CD8-positive, alpha-beta memory T cell (primary cell): ENCODE data around the gene CACNA1D. TPM values are rescaled to one million over a fixed set of nuclear protein-coding genes. Genes with fewer than 3 reads are reported as not detected.

ENCODE experiments used
- CTCF ChIA-PET: fragments of 350-600 bp; sonication (Branson Sonifier 250); formaldehyde crosslinking; loops from one replicate; lab custom pipeline; 2021; ENCODE audit warnings: antibody characterized with exemption; lab: Charles Lee
- POLR2A ChIA-PET: fragments of 350-600 bp; sonication (Branson Sonifier 250); formaldehyde crosslinking; loops from one replicate; lab custom pipeline; 2021; ENCODE audit warnings: antibody characterized with exemption; lab: Charles Lee
- DNase-seq, 5 donors: peaks; one replicate each; pipeline versions ENCODE4 v3.0.0 to v3.0.0-alpha.2; 2020 to 2022; ENCODE audit warnings: mixed read lengths in 1 of 5
- H3K27ac ChIP-seq: one replicate; pipeline ENCODE4 v1.7.0; 2013; ENCODE audit warnings: low read depth, mild to moderate bottlenecking, low read length, moderate library complexity
- H3K27me3 ChIP-seq: 2 replicates; pipeline ENCODE4 v1.7.0; 2013; ENCODE audit warnings: low read length, mild to moderate bottlenecking; ENCODE audit not compliant: insufficient read depth, poor library complexity, severe bottlenecking
- H3K36me3 ChIP-seq: 2 replicates; pipeline ENCODE4 v1.7.0; 2013; ENCODE audit warnings: mild to moderate bottlenecking, low read length, moderate library complexity; ENCODE audit not compliant: insufficient read depth
- H3K4me1 ChIP-seq: 2 replicates; pipeline ENCODE4 v1.7.0; 2013; ENCODE audit warnings: mild to moderate bottlenecking, low read length, moderate library complexity; ENCODE audit not compliant: insufficient read depth
- H3K4me3 ChIP-seq: 2 replicates; pipeline ENCODE4 v1.7.0; 2013; ENCODE audit warnings: mild to moderate bottlenecking, low read length
- H3K9me3 ChIP-seq: 2 replicates; pipeline ENCODE4 v1.7.0; 2013; ENCODE audit warnings: mild to moderate bottlenecking, low read length
- H3K27ac Mint-ChIP-seq, 8 donors: one replicate each; pipeline ENCODE4 v1.8.0; 2020 to 2021; ENCODE audit warnings: mixed read lengths in 8 of 8, mild to moderate bottlenecking in 6 of 8, inconsistent platforms in 3 of 8, moderate library complexity in 3 of 8
- H3K27me3 Mint-ChIP-seq, 2 donors: one replicate each; pipeline ENCODE4 v1.8.0; 2020 to 2021; ENCODE audit warnings: mixed read lengths in 2 of 2, mild to moderate bottlenecking in 1 of 2, moderate library complexity in 1 of 2
- H3K36me3 Mint-ChIP-seq, 3 donors: one replicate each; pipeline ENCODE4 v1.8.0; 2020 to 2021; ENCODE audit warnings: mixed read lengths in 3 of 3, inconsistent platforms in 1 of 3, mild to moderate bottlenecking in 1 of 3
- H3K4me1 Mint-ChIP-seq, 3 donors: one replicate each; pipeline ENCODE4 v1.8.0; 2020 to 2021; ENCODE audit warnings: mixed read lengths in 3 of 3, inconsistent platforms in 1 of 3, mild to moderate bottlenecking in 1 of 3
- H3K4me3 Mint-ChIP-seq, 7 donors: one replicate each; pipeline ENCODE4 v1.8.0; 2020 to 2021; ENCODE audit warnings: mixed read lengths in 7 of 7, mild to moderate bottlenecking in 6 of 7, moderate library complexity in 4 of 7, inconsistent platforms in 2 of 7
- H3K9me3 Mint-ChIP-seq, 5 donors: one replicate each; pipeline ENCODE4 v1.8.0; 2020 to 2022; ENCODE audit warnings: mixed read lengths in 5 of 5, mild to moderate bottlenecking in 3 of 5, moderate library complexity in 2 of 5, inconsistent platforms in 1 of 5
- polyA plus RNA-seq: library from polyadenylated mRNA; unstranded; fragments of 300-500 nt; fragmentation: Illumina TruSeq; gene quantifications from one replicate; pipeline ENCODE4 v1.2.3, GENCODE V29; 2021
- total RNA-seq, 2 experiments: library from RNA; stranded (reverse); gene quantifications; one replicate each; pipeline ENCODE4 v1.2.3, GENCODE V29; 2021

The CACNA1D gene
- total and polyA plus RNA-seq, 3 experiments from 2014 or later: 0.02 to 0.78 (median 0.26) TPM

- Mint-ChIP-seq H3K27ac (no peak overlapping the region), H3K4me1 (no peaks in the 10 kb centered on the region), H3K36me3 (no peaks in the 10 kb centered on the region), H3K27me3 (peaks cover 2 to 5% of the 10 kb centered on the region in 2 donors), H3K9me3 (no peaks in the 10 kb centered on the region), H3K4me3 (no peak overlapping the region)
- Histone ChIP-seq H3K9me3 (no peaks in the 10 kb centered on the region), H3K27me3 (no peaks in the 10 kb centered on the region), H3K4me1 (no peaks in the 10 kb centered on the region), H3K4me3 (no peak overlapping the region), H3K27ac (no peak overlapping the region), H3K36me3 (no peaks in the 10 kb centered on the region)
- no peak for DNase-seq
- CTCF ChIA-PET: no interaction called here
- POLR2A ChIA-PET: no interaction called here
Observed at GRCh38 chr3:53589806-53590205, 95.4 kb downstream of the CACNA1D start.

GRCh38 chr3:53590606-53591005 is 96.2 kb downstream of the CACNA1D start:
- Histone ChIP-seq H3K36me3 (no peaks in the 10 kb centered on the region), H3K9me3 (no peaks in the 10 kb centered on the region), H3K4me3 (no peak overlapping the region), H3K4me1 (no peaks in the 10 kb centered on the region), H3K27me3 (no peaks in the 10 kb centered on the region), H3K27ac (no peak overlapping the region)
- no peaks in the 10 kb centered on the region for H3K9me3 Mint-ChIP-seq
- H3K36me3 Mint-ChIP-seq: no peaks in the 10 kb centered on the region
- POLR2A ChIA-PET: no interaction called here
- H3K4me3 Mint-ChIP-seq: no peak overlapping the region
- no peak for DNase-seq
- CTCF ChIA-PET: no interaction called here
- peaks cover 4 to 9% of the 10 kb centered on the region in 2 donors for H3K27me3 Mint-ChIP-seq
- no peak overlapping the region for H3K27ac Mint-ChIP-seq
- H3K4me1 Mint-ChIP-seq: no peaks in the 10 kb centered on the region

DNA sequence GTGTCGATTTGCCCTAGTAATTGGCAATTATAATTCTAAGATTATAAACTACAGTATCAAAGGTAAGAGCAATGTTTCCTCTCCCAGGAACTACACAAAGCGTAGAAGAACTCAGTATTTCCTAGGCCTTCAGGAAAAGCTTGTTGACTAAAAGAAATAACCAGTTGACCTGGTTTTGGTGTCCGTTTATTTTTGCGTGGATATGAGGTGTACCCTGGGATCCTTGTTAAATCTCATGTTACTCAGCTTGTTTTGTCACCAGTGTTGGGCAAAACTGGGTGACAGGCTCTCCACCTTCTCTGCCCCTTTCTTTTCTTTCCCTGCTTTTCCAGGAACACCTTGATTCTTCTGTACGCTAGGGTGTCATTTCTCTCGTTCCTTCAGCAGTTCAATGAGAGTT is 97.2 kb downstream of the CACNA1D start:
- Histone ChIP-seq H3K27me3 (no peaks in the 10 kb centered on the region), H3K36me3 (no peaks in the 10 kb centered on the region), H3K4me1 (no peaks in the 10 kb centered on the region), H3K9me3 (no peaks in the 10 kb centered on the region), H3K4me3 (no peak overlapping the region), H3K27ac (no peak overlapping the region)
- H3K9me3 Mint-ChIP-seq: no peaks in the 10 kb centered on the region
- no peak for DNase-seq
- H3K27me3 Mint-ChIP-seq: peaks cover 7 to 9% of the 10 kb centered on the region in 2 donors
- H3K4me3 Mint-ChIP-seq: no peak overlapping the region
- CTCF ChIA-PET: interaction anchor here (0.9 kb wide), 1 partner anchor 130 kb away, joined by 3 read pairs; no protein-coding TSS in a partner anchor
- H3K27ac Mint-ChIP-seq: no peak overlapping the region
- H3K4me1 Mint-ChIP-seq: no peaks in the 10 kb centered on the region
- H3K36me3 Mint-ChIP-seq: no peaks in the 10 kb centered on the region
- POLR2A ChIA-PET: no interaction called here

- Mint-ChIP-seq H3K9me3 (no peaks in the 10 kb centered on the region), H3K4me3 (no peak overlapping the region), H3K27me3 (peaks cover 7% of the 10 kb centered on the region in 2 donors), H3K27ac (no peak overlapping the region), H3K36me3 (no peaks in the 10 kb centered on the region), H3K4me1 (peaks cover 0 to 2% (median 0%) of the 10 kb centered on the region in 3 donors)
- Histone ChIP-seq H3K27me3 (no peaks in the 10 kb centered on the region), H3K27ac (no peak overlapping the region), H3K4me1 (no peaks in the 10 kb centered on the region), H3K36me3 (no peaks in the 10 kb centered on the region), H3K9me3 (no peaks in the 10 kb centered on the region), H3K4me3 (no peak overlapping the region)
- no peak for DNase-seq
- POLR2A ChIA-PET: no interaction called here
- CTCF ChIA-PET: no interaction called here
Observed at GRCh38 chr3:53592862-53593261, 98.5 kb downstream of the CACNA1D start.

GRCh38 chr3:53593611-53594010 is 99.2 kb downstream of the CACNA1D start:
- Mint-ChIP-seq H3K27me3 (peaks cover 7% of the 10 kb centered on the region in 2 donors), H3K4me3 (no peak overlapping the region), H3K9me3 (no peaks in the 10 kb centered on the region), H3K27ac (no peak overlapping the region), H3K36me3 (no peaks in the 10 kb centered on the region), H3K4me1 (peaks cover 0 to 2% (median 0%) of the 10 kb centered on the region in 3 donors)
- H3K9me3 ChIP-seq: no peaks in the 10 kb centered on the region
- H3K36me3 ChIP-seq: no peaks in the 10 kb centered on the region
- no peaks in the 10 kb centered on the region for H3K4me1 ChIP-seq
- H3K27ac ChIP-seq: no peak overlapping the region
- ChIA-PET CTCF (no interaction called here), POLR2A (no interaction called here)
- no peaks in the 10 kb centered on the region for H3K27me3 ChIP-seq
- DNase-seq: no peak
- H3K4me3 ChIP-seq: no peak overlapping the region

DNA sequence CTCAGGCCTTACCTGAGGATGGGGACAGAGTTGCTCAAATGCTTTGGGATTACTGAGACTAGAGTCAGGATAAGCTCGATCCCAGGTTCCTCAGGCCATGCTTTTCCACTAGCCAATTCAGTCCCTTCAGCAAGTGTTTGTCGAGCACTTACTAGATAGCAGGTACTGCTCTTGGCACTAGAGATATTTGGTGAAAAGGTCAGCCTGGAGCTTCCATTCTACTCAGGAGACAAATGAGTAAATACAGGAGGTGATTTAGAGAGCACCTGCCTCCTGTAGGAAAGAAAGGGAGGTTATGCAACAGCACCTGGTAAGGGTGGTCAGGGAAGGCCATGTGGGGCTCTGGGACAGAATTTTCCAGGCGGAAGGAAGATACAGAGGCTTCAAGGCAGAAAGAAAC is 99.9 kb downstream of the CACNA1D start:
- no peak overlapping the region for H3K4me3 ChIP-seq

DNA sequence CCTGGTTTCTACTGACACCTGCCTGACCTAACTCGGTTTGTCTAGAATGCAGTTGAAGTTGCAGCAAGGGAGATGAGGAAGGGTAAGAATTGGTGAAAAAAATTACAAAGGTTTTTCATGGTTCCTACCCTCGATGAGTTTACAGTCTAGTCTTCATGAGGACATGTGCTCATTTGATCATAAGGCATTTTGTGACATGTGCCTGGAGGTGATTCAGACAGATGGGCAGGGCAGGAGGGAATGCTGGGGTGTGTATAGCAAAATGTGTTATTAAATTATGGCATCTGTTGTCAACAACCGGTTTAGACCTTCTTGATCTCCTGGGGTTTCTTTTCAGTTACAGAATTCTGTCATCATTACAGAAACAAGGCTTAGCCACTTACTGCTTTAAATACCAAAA is 101.2 kb downstream of the CACNA1D start:
- Histone ChIP-seq H3K4me1 (no peaks in the 10 kb centered on the region), H3K27me3 (no peaks in the 10 kb centered on the region), H3K9me3 (no peaks in the 10 kb centered on the region), H3K4me3 (no peak overlapping the region), H3K27ac (no peak overlapping the region), H3K36me3 (no peaks in the 10 kb centered on the region)
- Mint-ChIP-seq H3K27me3 (peaks cover 5 to 7% of the 10 kb centered on the region in 2 donors), H3K27ac (no peak overlapping the region), H3K9me3 (no peaks in the 10 kb centered on the region), H3K4me3 (no peak overlapping the region), H3K36me3 (no peaks in the 10 kb centered on the region), H3K4me1 (peaks cover 0 to 2% (median 0%) of the 10 kb centered on the region in 3 donors)
- ChIA-PET CTCF (no interaction called here), POLR2A (no interaction called here)
- no peak for DNase-seq

More for the DNA sequence above, 99.9 kb downstream of the CACNA1D start:
- no peaks in the 10 kb centered on the region for H3K9me3 Mint-ChIP-seq
- no peaks in the 10 kb centered on the region for H3K36me3 Mint-ChIP-seq
- Histone ChIP-seq H3K4me1 (no peaks in the 10 kb centered on the region), H3K27ac (no peak overlapping the region), H3K9me3 (no peaks in the 10 kb centered on the region), H3K27me3 (no peaks in the 10 kb centered on the region), H3K36me3 (no peaks in the 10 kb centered on the region)
- peaks cover 0 to 2% (median 0%) of the 10 kb centered on the region in 3 donors for H3K4me1 Mint-ChIP-seq
- POLR2A ChIA-PET: no interaction called here
- no peak overlapping the region for H3K4me3 Mint-ChIP-seq
- DNase-seq: no peak
- H3K27ac Mint-ChIP-seq: no peak overlapping the region
- CTCF ChIA-PET: no interaction called here
- H3K27me3 Mint-ChIP-seq: peaks cover 7% of the 10 kb centered on the region in 2 donors

GRCh38 chr3:53597136-53597915 is 102.9 kb downstream of the CACNA1D start:
- no peak overlapping the region for H3K27ac Mint-ChIP-seq
- H3K36me3 Mint-ChIP-seq: no peaks in the 10 kb centered on the region
- no peaks in the 10 kb centered on the region for H3K4me1 ChIP-seq
- H3K4me1 Mint-ChIP-seq: peaks cover 0 to 2% (median 0%) of the 10 kb centered on the region in 3 donors
- no peaks in the 10 kb centered on the region for H3K36me3 ChIP-seq
- no peaks in the 10 kb centered on the region for H3K9me3 ChIP-seq
- no peak overlapping the region for H3K4me3 Mint-ChIP-seq
- H3K27me3 ChIP-seq: no peaks in the 10 kb centered on the region
- POLR2A ChIA-PET: no interaction called here
- H3K27ac ChIP-seq: no peak overlapping the region
- no peaks in the 10 kb centered on the region for H3K9me3 Mint-ChIP-seq
- CTCF ChIA-PET: no interaction called here
- no peak for DNase-seq
- H3K27me3 Mint-ChIP-seq: peaks cover 5 to 7% of the 10 kb centered on the region in 2 donors
- no peak overlapping the region for H3K4me3 ChIP-seq
